VCaP (cell line): ENCODE data around the gene DPYSL4.

Source experiments
- H3K27ac ChIP-seq: fragments of 450-650 bp; 2 replicates; pipeline ENCODE4 v1.5.1; 2017
- CTCF ChIP-seq: fragments of 450-650 bp; conservative IDR thresholded peaks from 2 replicates; pipeline ENCODE4 v1.5.1; 2017; ENCODE audit warnings: mild to moderate bottlenecking, moderate library complexity

The DPYSL4 gene

GRCh38 chr10:132174237-132174636 is 12.5 kb upstream of the DPYSL4 start:
- TF ChIP-seq CTCF: no peak

GRCh38 chr10:132175408-132175807 is 11.3 kb upstream of the DPYSL4 start:
- TF ChIP-seq CTCF: no peak
- H3K27ac ChIP-seq: no peak overlapping the region; the same call in 1 of the 2 replicates

More at GRCh38 chr10:132174237-132174636, 12.5 kb upstream of the DPYSL4 start:
- no peak overlapping the region for H3K27ac ChIP-seq

GRCh38 chr10:132175907-132176581 is 10.7 kb upstream of the DPYSL4 start:
- H3K27ac ChIP-seq: peak overlapping the region; percentile 41; the same call in 1 of the 2 replicates
- TF ChIP-seq CTCF: no peak

GRCh38 chr10:132176623-132177500 is 9.9 kb upstream of the DPYSL4 start:
- peak overlapping the region; percentile 41; the same call in 1 of the 2 replicates for H3K27ac ChIP-seq
- no peak for TF ChIP-seq CTCF

GRCh38 chr10:132178046-132178445 is 8.7 kb upstream of the DPYSL4 start:
- no peak overlapping the region for H3K27ac ChIP-seq
- no peak for TF ChIP-seq CTCF

- no peak overlapping the region for H3K27ac ChIP-seq
- no peak for TF ChIP-seq CTCF
Observed at GRCh38 chr10:132178672-132179545, 7.8 kb upstream of the DPYSL4 start.
